ENCODE data around the gene SIM1. TPM values are rescaled to one million over a fixed set of nuclear protein-coding genes. Genes with fewer than 3 reads are reported as not detected.

Gene SIM1
- total and polyA plus RNA-seq, 4 donors, result not detected

DNA sequence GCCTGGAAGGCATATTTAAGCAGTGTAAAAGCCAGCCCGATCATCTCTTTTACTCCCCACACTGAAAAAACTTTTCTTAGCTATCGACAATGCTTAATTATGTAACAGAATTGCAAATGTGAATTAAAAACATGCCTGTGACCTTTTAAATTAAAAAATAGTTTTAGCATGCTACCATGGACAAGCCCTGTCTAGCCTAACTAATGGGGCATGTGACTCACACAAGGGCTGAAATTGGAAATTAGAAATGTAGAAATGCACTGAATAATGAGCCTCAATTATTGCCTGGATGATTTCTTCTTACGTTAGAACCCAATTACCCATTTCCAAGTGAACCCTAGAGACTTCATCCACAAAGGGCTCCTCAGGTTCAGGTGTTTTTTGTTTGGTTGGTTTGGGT is 82.7 kb downstream of the SIM1 start:
- Histone ChIP-seq H3K36me3 (ENCODE audit: control insufficient read depth in 4 of 4, insufficient read depth in 4 of 4, low read length in 4 of 4) (no peaks in the 10 kb centered on the region), H3K4me3 (no peak overlapping the region), H3K27me3 (ENCODE audit: control insufficient read depth in 3 of 3, insufficient read depth in 3 of 3, low read length in 2 of 3) (no peaks in the 10 kb centered on the region), H3K4me1 (ENCODE audit: control insufficient read depth in 5 of 5, insufficient read depth in 5 of 5, low read length in 5 of 5) (no peaks in the 10 kb centered on the region), H3K9ac (ENCODE audit: insufficient read depth in 1 of 2, low read length in 2 of 2) (no peak overlapping the region), H3K9me3 (ENCODE audit: control insufficient read depth in 4 of 4, insufficient read depth in 3 of 4, low read length in 3 of 4) (no peaks in the 10 kb centered on the region), H3K27ac (ENCODE audit: low read depth in 1 of 2, low read length in 1 of 2) (no peak overlapping the region)
- TF ChIP-seq, protein P1, sequence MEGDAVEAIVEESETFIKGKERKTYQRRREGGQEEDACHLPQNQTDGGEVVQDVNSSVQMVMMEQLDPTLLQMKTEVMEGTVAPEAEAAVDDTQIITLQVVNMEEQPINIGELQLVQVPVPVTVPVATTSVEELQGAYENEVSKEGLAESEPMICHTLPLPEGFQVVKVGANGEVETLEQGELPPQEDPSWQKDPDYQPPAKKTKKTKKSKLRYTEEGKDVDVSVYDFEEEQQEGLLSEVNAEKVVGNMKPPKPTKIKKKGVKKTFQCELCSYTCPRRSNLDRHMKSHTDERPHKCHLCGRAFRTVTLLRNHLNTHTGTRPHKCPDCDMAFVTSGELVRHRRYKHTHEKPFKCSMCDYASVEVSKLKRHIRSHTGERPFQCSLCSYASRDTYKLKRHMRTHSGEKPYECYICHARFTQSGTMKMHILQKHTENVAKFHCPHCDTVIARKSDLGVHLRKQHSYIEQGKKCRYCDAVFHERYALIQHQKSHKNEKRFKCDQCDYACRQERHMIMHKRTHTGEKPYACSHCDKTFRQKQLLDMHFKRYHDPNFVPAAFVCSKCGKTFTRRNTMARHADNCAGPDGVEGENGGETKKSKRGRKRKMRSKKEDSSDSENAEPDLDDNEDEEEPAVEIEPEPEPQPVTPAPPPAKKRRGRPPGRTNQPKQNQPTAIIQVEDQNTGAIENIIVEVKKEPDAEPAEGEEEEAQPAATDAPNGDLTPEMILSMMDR (IDR thresholded peaks at IDR 0.05; ENCODE audit: control extremely low read depth, extremely low read depth), result no peak
- WGBS, 2 donors, result 88 to 92% methylated on average over 3 of the region's 3 CpGs
- ATAC-seq (ENCODE audit: insufficient read depth, low FRiP score) (no peak), DNase-seq (no peak)

DNA sequence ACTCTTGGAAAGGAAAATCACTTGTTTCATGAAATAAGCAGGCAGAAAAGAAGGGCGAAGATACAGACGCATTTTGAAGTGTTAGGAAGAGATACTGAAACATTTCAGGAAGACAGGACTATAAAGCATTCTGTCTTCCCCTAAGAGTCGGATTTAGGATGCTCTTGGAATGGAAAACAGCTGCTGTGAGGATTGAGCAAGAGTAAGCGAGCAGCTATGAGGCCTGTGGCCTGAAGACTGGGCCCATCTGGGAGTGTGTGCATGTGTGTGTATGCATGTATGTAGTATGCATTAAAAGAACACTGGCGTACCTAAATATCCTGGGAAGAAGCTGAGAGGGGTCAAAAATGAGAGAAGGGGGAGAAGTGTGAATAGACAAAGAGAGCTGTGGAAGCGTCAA is 83.6 kb downstream of the SIM1 start:
- H3K9me3 ChIP-seq (ENCODE audit: control insufficient read depth in 4 of 4, insufficient read depth in 3 of 4, low read length in 3 of 4), result no peaks in the 10 kb centered on the region
- TF ChIP-seq, protein P1 (IDR thresholded peaks at IDR 0.05; ENCODE audit: control extremely low read depth, extremely low read depth), result no peak
- H3K27me3 ChIP-seq (ENCODE audit: control insufficient read depth in 3 of 3, insufficient read depth in 3 of 3, low read length in 2 of 3), result no peaks in the 10 kb centered on the region
- no peak overlapping the region for H3K27ac ChIP-seq (ENCODE audit: low read depth in 1 of 2, low read length in 1 of 2)
- H3K4me1 ChIP-seq (ENCODE audit: control insufficient read depth in 5 of 5, insufficient read depth in 5 of 5, low read length in 5 of 5), result no peaks in the 10 kb centered on the region
- DNase-seq (peak in 2 of 3 donors; percentile 2 to 34), ATAC-seq (ENCODE audit: insufficient read depth, low FRiP score) (no peak)
- no peak overlapping the region for H3K9ac ChIP-seq (ENCODE audit: insufficient read depth in 1 of 2, low read length in 2 of 2)
- H3K4me3 ChIP-seq, result no peak overlapping the region
- WGBS, 2 donors, result 71 to 72% methylated on average over 6 of the region's 6 CpGs
- no peaks in the 10 kb centered on the region for H3K36me3 ChIP-seq (ENCODE audit: control insufficient read depth in 4 of 4, insufficient read depth in 4 of 4, low read length in 4 of 4)

DNA sequence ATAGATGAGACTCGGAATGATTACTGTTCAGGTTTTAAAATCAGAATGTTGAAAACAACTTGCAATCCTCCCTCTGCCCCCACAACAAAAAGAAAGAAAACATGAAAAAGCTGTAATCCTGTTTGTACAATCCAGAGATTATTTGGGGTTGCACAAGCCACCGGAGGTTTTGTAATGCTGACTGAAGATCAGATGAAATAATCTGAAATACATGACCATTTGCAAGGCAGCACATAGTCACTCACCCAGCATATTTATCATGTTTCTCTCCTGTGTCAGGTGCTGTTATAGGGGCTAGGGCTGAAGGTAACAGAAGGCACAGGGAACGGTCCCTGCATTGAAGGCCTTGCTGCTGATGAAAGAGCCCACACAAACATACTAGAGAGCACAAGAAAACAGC is 85.3 kb downstream of the SIM1 start:
- no peak for DNase-seq
- Histone ChIP-seq H3K36me3 (ENCODE audit: control insufficient read depth in 4 of 4, insufficient read depth in 4 of 4, low read length in 4 of 4) (no peaks in the 10 kb centered on the region), H3K27me3 (ENCODE audit: control insufficient read depth in 3 of 3, insufficient read depth in 3 of 3, low read length in 2 of 3) (no peaks in the 10 kb centered on the region), H3K27ac (ENCODE audit: low read depth in 1 of 2, low read length in 1 of 2) (no peak overlapping the region), H3K9ac (ENCODE audit: insufficient read depth in 1 of 2, low read length in 2 of 2) (no peak overlapping the region), H3K4me1 (ENCODE audit: control insufficient read depth in 5 of 5, insufficient read depth in 5 of 5, low read length in 5 of 5) (no peaks in the 10 kb centered on the region), H3K9me3 (ENCODE audit: control insufficient read depth in 4 of 4, insufficient read depth in 3 of 4, low read length in 3 of 4) (no peaks in the 10 kb centered on the region), H3K4me3 (no peak overlapping the region)
- TF ChIP-seq, protein P1 (IDR thresholded peaks at IDR 0.05; ENCODE audit: control extremely low read depth, extremely low read depth), result no peak
- 71 to 76% methylated on average over 3 of the region's 3 CpGs for WGBS, 2 donors
- ATAC-seq (ENCODE audit: insufficient read depth, low FRiP score), result no peak

DNA sequence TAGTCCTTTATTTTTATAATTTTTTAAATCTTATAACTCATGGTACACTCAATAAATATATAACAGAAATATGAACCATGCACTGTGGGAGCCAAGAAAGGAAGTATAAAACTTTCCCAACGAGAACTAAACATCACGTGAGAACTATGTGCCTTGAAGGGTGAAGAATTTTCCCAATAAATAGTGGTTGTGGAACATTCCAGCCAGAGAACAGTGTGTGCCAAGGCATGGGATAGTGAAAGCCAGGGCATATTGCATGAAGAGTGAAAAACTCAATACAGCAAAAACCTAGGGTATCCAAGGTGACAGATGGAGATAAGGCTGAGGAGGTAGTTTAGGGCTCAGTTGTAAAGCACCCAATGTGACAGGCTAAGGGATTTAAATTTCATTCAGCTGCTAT is 86.1 kb downstream of the SIM1 start:
- H3K9me3 ChIP-seq (ENCODE audit: control insufficient read depth in 4 of 4, insufficient read depth in 3 of 4, low read length in 3 of 4), result no peaks in the 10 kb centered on the region
- TF ChIP-seq, protein P1 (IDR thresholded peaks at IDR 0.05; ENCODE audit: control extremely low read depth, extremely low read depth), result no peak
- H3K4me1 ChIP-seq (ENCODE audit: control insufficient read depth in 5 of 5, insufficient read depth in 5 of 5, low read length in 5 of 5), result no peaks in the 10 kb centered on the region
- H3K9ac ChIP-seq (ENCODE audit: insufficient read depth in 1 of 2, low read length in 2 of 2), result no peak overlapping the region
- H3K27me3 ChIP-seq (ENCODE audit: control insufficient read depth in 3 of 3, insufficient read depth in 3 of 3, low read length in 2 of 3), result no peaks in the 10 kb centered on the region
- no peak for DNase-seq
- no peak overlapping the region for H3K4me3 ChIP-seq
- ATAC-seq (ENCODE audit: insufficient read depth, low FRiP score), result no peak
- WGBS, 2 donors, result 72 to 75% methylated on average over 2 of the region's 2 CpGs
- H3K36me3 ChIP-seq (ENCODE audit: control insufficient read depth in 4 of 4, insufficient read depth in 4 of 4, low read length in 4 of 4), result no peaks in the 10 kb centered on the region
- H3K27ac ChIP-seq (ENCODE audit: low read depth in 1 of 2, low read length in 1 of 2), result no peak overlapping the region
